Measurements from ENCODE around the gene PTX3.

The PTX3 gene

GRCh38 chr3:157407769-157408168 lies 28.9 kb upstream of the PTX3 start:
- Histone ChIP-seq H3K4me3 (ENCODE audit: low read depth, low read length) (no peak overlapping the region), H3K9me3 (ENCODE audit: control insufficient read depth, insufficient read depth, low read depth, low read length) (no peaks in the 10 kb centered on the region), H3K4me1 (ENCODE audit: control insufficient read depth, insufficient read depth, low read length) (peaks cover 7% of the 10 kb centered on the region; the same call in 1 of the 2 replicates), H3K9ac (ENCODE audit: low read length) (no peak overlapping the region), H3K27me3 (ENCODE audit: control insufficient read depth, insufficient read depth, low read length) (no peaks in the 10 kb centered on the region), H3K36me3 (ENCODE audit: control insufficient read depth, insufficient read depth, low read length) (no peaks in the 10 kb centered on the region), H3K27ac (ENCODE audit: low read depth, low read length) (no peak overlapping the region)

- no peaks in the 10 kb centered on the region for H3K27me3 ChIP-seq (ENCODE audit: control insufficient read depth, insufficient read depth, low read length)
- no peaks in the 10 kb centered on the region for H3K36me3 ChIP-seq (ENCODE audit: control insufficient read depth, insufficient read depth, low read length)
- no peak overlapping the region for H3K27ac ChIP-seq (ENCODE audit: low read depth, low read length)
- H3K4me3 ChIP-seq (ENCODE audit: low read depth, low read length), result no peak overlapping the region
- peaks cover 7% of the 10 kb centered on the region; the same call in 1 of the 2 replicates for H3K4me1 ChIP-seq (ENCODE audit: control insufficient read depth, insufficient read depth, low read length)
- no peaks in the 10 kb centered on the region for H3K9me3 ChIP-seq (ENCODE audit: control insufficient read depth, insufficient read depth, low read depth, low read length)
- no peak overlapping the region for H3K9ac ChIP-seq (ENCODE audit: low read length)
These were observed 28.0 kb upstream of the PTX3 start for GRCh38 chr3:157408499-157409149.

- H3K27ac ChIP-seq (ENCODE audit: low read depth, low read length), result no peak overlapping the region
- peaks cover 6% of the 10 kb centered on the region; the same call in 1 of the 2 replicates for H3K4me1 ChIP-seq (ENCODE audit: control insufficient read depth, insufficient read depth, low read length)
- H3K36me3 ChIP-seq (ENCODE audit: control insufficient read depth, insufficient read depth, low read length), result no peaks in the 10 kb centered on the region
- no peaks in the 10 kb centered on the region for H3K27me3 ChIP-seq (ENCODE audit: control insufficient read depth, insufficient read depth, low read length)
- H3K9me3 ChIP-seq (ENCODE audit: control insufficient read depth, insufficient read depth, low read depth, low read length), result no peaks in the 10 kb centered on the region
- H3K9ac ChIP-seq (ENCODE audit: low read length), result no peak overlapping the region
- no peak overlapping the region for H3K4me3 ChIP-seq (ENCODE audit: low read depth, low read length)
These were observed 27.1 kb upstream of the PTX3 start for GRCh38 chr3:157409516-157409915.

- H3K4me1 ChIP-seq (ENCODE audit: control insufficient read depth, insufficient read depth, low read length), result no peaks in the 10 kb centered on the region
- no peak overlapping the region for H3K27ac ChIP-seq (ENCODE audit: low read depth, low read length)
- no peak overlapping the region for H3K9ac ChIP-seq (ENCODE audit: low read length)
- H3K36me3 ChIP-seq (ENCODE audit: control insufficient read depth, insufficient read depth, low read length), result no peaks in the 10 kb centered on the region
- no peak overlapping the region for H3K4me3 ChIP-seq (ENCODE audit: low read depth, low read length)
- no peaks in the 10 kb centered on the region for H3K9me3 ChIP-seq (ENCODE audit: control insufficient read depth, insufficient read depth, low read depth, low read length)
- no peaks in the 10 kb centered on the region for H3K27me3 ChIP-seq (ENCODE audit: control insufficient read depth, insufficient read depth, low read length)
These were observed 25.7 kb upstream of the PTX3 start for GRCh38 chr3:157410945-157411344.

- Histone ChIP-seq H3K4me1 (ENCODE audit: control insufficient read depth, insufficient read depth, low read length) (no peaks in the 10 kb centered on the region), H3K27ac (ENCODE audit: low read depth, low read length) (no peak overlapping the region), H3K9ac (ENCODE audit: low read length) (no peak overlapping the region), H3K27me3 (ENCODE audit: control insufficient read depth, insufficient read depth, low read length) (no peaks in the 10 kb centered on the region), H3K36me3 (ENCODE audit: control insufficient read depth, insufficient read depth, low read length) (no peaks in the 10 kb centered on the region), H3K9me3 (ENCODE audit: control insufficient read depth, insufficient read depth, low read depth, low read length) (no peaks in the 10 kb centered on the region), H3K4me3 (ENCODE audit: low read depth, low read length) (no peak overlapping the region)
These were observed 24.3 kb upstream of the PTX3 start for GRCh38 chr3:157412323-157412855.

GRCh38 chr3:157414861-157415260 lies 21.8 kb upstream of the PTX3 start:
- Histone ChIP-seq H3K27me3 (ENCODE audit: control insufficient read depth, insufficient read depth, low read length) (no peaks in the 10 kb centered on the region), H3K36me3 (ENCODE audit: control insufficient read depth, insufficient read depth, low read length) (no peaks in the 10 kb centered on the region), H3K9me3 (ENCODE audit: control insufficient read depth, insufficient read depth, low read depth, low read length) (no peaks in the 10 kb centered on the region), H3K27ac (ENCODE audit: low read depth, low read length) (no peak overlapping the region), H3K4me3 (ENCODE audit: low read depth, low read length) (no peak overlapping the region), H3K9ac (ENCODE audit: low read length) (no peak overlapping the region), H3K4me1 (ENCODE audit: control insufficient read depth, insufficient read depth, low read length) (no peaks in the 10 kb centered on the region)

GRCh38 chr3:157416347-157417087 lies 20.1 kb upstream of the PTX3 start:
- no peak overlapping the region for H3K9ac ChIP-seq (ENCODE audit: low read length)
- H3K4me1 ChIP-seq (ENCODE audit: control insufficient read depth, insufficient read depth, low read length), result no peaks in the 10 kb centered on the region
- H3K27ac ChIP-seq (ENCODE audit: low read depth, low read length), result no peak overlapping the region
- no peaks in the 10 kb centered on the region for H3K9me3 ChIP-seq (ENCODE audit: control insufficient read depth, insufficient read depth, low read depth, low read length)
- H3K36me3 ChIP-seq (ENCODE audit: control insufficient read depth, insufficient read depth, low read length), result no peaks in the 10 kb centered on the region
- H3K4me3 ChIP-seq (ENCODE audit: low read depth, low read length), result no peak overlapping the region
- H3K27me3 ChIP-seq (ENCODE audit: control insufficient read depth, insufficient read depth, low read length), result no peaks in the 10 kb centered on the region

GRCh38 chr3:157417247-157417646 lies 19.4 kb upstream of the PTX3 start:
- H3K9ac ChIP-seq (ENCODE audit: low read length), result no peak overlapping the region
- H3K36me3 ChIP-seq (ENCODE audit: control insufficient read depth, insufficient read depth, low read length), result no peaks in the 10 kb centered on the region
- H3K9me3 ChIP-seq (ENCODE audit: control insufficient read depth, insufficient read depth, low read depth, low read length), result no peaks in the 10 kb centered on the region
- H3K4me1 ChIP-seq (ENCODE audit: control insufficient read depth, insufficient read depth, low read length), result no peaks in the 10 kb centered on the region
- H3K4me3 ChIP-seq (ENCODE audit: low read depth, low read length), result no peak overlapping the region
- H3K27me3 ChIP-seq (ENCODE audit: control insufficient read depth, insufficient read depth, low read length), result no peaks in the 10 kb centered on the region
- no peak overlapping the region for H3K27ac ChIP-seq (ENCODE audit: low read depth, low read length)

- H3K9ac ChIP-seq (ENCODE audit: low read length), result no peak overlapping the region
- H3K9me3 ChIP-seq (ENCODE audit: control insufficient read depth, insufficient read depth, low read depth, low read length), result no peaks in the 10 kb centered on the region
- no peak overlapping the region for H3K4me3 ChIP-seq (ENCODE audit: low read depth, low read length)
- H3K4me1 ChIP-seq (ENCODE audit: control insufficient read depth, insufficient read depth, low read length), result no peaks in the 10 kb centered on the region
- H3K27me3 ChIP-seq (ENCODE audit: control insufficient read depth, insufficient read depth, low read length), result no peaks in the 10 kb centered on the region
- no peak overlapping the region for H3K27ac ChIP-seq (ENCODE audit: low read depth, low read length)
- no peaks in the 10 kb centered on the region for H3K36me3 ChIP-seq (ENCODE audit: control insufficient read depth, insufficient read depth, low read length)
These were observed 18.5 kb upstream of the PTX3 start for GRCh38 chr3:157418104-157418503.

GRCh38 chr3:157420606-157421130 lies 16.0 kb upstream of the PTX3 start:
- no peaks in the 10 kb centered on the region for H3K4me1 ChIP-seq (ENCODE audit: control insufficient read depth, insufficient read depth, low read length)
- H3K27me3 ChIP-seq (ENCODE audit: control insufficient read depth, insufficient read depth, low read length), result no peaks in the 10 kb centered on the region
- no peak overlapping the region for H3K27ac ChIP-seq (ENCODE audit: low read depth, low read length)
- no peak overlapping the region for H3K9ac ChIP-seq (ENCODE audit: low read length)
- H3K36me3 ChIP-seq (ENCODE audit: control insufficient read depth, insufficient read depth, low read length), result no peaks in the 10 kb centered on the region
- peaks cover 5% of the 10 kb centered on the region; the same call in 1 of the 2 replicates for H3K9me3 ChIP-seq (ENCODE audit: control insufficient read depth, insufficient read depth, low read depth, low read length)
- H3K4me3 ChIP-seq (ENCODE audit: low read depth, low read length), result no peak overlapping the region

- Histone ChIP-seq H3K36me3 (ENCODE audit: control insufficient read depth, insufficient read depth, low read length) (no peaks in the 10 kb centered on the region), H3K27me3 (ENCODE audit: control insufficient read depth, insufficient read depth, low read length) (no peaks in the 10 kb centered on the region), H3K4me3 (ENCODE audit: low read depth, low read length) (no peak overlapping the region), H3K27ac (ENCODE audit: low read depth, low read length) (no peak overlapping the region), H3K4me1 (ENCODE audit: control insufficient read depth, insufficient read depth, low read length) (no peaks in the 10 kb centered on the region), H3K9ac (ENCODE audit: low read length) (no peak overlapping the region), H3K9me3 (ENCODE audit: control insufficient read depth, insufficient read depth, low read depth, low read length) (peaks cover 5% of the 10 kb centered on the region; the same call in 1 of the 2 replicates)
These were observed 13.3 kb upstream of the PTX3 start for GRCh38 chr3:157423337-157423736.

All from HUES6 (cell line).